Gastroesophageal sphincter (tissue), 3 donors: Measurements from ENCODE around the gene FZD4.
"Not testable (repeated sequence)": the region's sequence is repeated elsewhere in the genome, so short reads cannot be mapped to it uniquely, and the experiment has no call there.

Experiments
- CTCF ChIP-seq, 4 experiments: fragments of 200-600 bp in 2 of 4; fragments of 450-650 bp in 2 of 4; sonication (generic) in 1 of 4; IDR thresholded peaks; one replicate each; pipeline ENCODE4 v1.5.1; 2017 to 2019; ENCODE audit warnings: antibody characterized with exemption in 4 of 4, mild to moderate bottlenecking in 2 of 4, moderate library complexity in 2 of 4
- POLR2AphosphoS5 ChIP-seq: sonication (generic); formaldehyde crosslinking; IDR thresholded peaks from one replicate; pipeline ENCODE4 v1.6.1; 2017; ENCODE audit warnings: antibody characterized with exemption

GRCh38 chr11:86967601-86968000 lies 12.4 kb upstream of the FZD4 start:
- not testable (repeated sequence) for TF ChIP-seq CTCF (IDR thresholded peaks at IDR 0.05); POLR2AphosphoS5
